ENCODE data around the gene CDH10.

The CDH10 gene

DNA sequence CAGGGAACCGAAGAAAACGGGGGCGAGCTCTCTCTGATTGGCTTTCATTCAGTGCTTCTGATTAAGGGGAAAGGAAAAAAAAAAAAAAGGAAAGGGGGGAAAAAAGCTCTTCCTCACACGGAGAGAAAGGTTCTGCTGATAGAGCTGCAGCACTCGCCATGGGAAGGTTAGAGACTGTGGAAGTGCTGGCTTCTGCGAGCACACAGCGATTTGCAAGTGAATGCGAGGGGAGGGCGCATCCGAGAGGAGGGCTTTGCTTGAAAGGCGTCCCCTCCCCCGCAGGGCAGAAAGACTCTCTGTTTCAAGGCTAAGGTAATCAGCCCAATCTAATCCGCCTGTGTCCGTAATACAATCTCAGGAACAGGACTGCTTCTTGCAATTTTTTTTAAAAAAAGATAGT is at the start of gene CDH10:
Gene CDH10 (minus strand): TSS at position 218 of the 400 bp plus-strand sequence. CDS start 51,488 bp downstream, outside the sequence.
- Mint-ChIP-seq H3K4me3 (no peak within 1 kb of the TSS), H3K4me1 (ENCODE audit: low read depth) (no peaks in the 10 kb centered on the region), H3K36me3 (ENCODE audit: low read depth) (no peaks in the 10 kb centered on the region), H3K9me3 (no peaks in the 10 kb centered on the region), H3K27ac (no peak within 1 kb of the TSS), H3K27me3 (peaks cover 7% of the 10 kb centered on the region)
- intact Hi-C loops (cut with micrococcal nuclease), result no loop called here

DNA sequence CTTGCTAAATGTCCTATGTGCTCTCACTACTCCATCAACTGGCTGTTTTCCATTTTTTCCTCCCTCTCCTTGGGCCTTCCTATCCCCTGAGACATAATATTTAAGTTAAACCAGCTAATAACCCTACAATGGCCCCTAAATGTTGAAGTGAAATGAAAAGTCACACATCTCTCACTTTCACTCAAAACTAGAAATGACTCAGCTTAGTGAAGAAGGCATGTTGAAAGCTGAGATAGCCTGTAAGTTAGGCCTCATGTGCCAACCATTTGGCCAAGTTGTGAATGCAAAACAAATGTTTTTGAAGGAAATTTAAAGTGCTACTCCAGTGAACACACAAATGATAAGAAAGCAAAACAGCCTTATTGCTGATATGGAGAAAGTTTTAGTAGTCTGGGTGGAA is 48.8 kb upstream of the CDH10 start:
- Mint-ChIP-seq H3K27ac (no peak overlapping the region), H3K9me3 (peaks cover 23% of the 10 kb centered on the region), H3K36me3 (ENCODE audit: low read depth) (no peaks in the 10 kb centered on the region), H3K4me3 (no peak overlapping the region), H3K27me3 (no peaks in the 10 kb centered on the region), H3K4me1 (ENCODE audit: low read depth) (no peaks in the 10 kb centered on the region)
- intact Hi-C loops (cut with micrococcal nuclease), result no loop called here

DNA sequence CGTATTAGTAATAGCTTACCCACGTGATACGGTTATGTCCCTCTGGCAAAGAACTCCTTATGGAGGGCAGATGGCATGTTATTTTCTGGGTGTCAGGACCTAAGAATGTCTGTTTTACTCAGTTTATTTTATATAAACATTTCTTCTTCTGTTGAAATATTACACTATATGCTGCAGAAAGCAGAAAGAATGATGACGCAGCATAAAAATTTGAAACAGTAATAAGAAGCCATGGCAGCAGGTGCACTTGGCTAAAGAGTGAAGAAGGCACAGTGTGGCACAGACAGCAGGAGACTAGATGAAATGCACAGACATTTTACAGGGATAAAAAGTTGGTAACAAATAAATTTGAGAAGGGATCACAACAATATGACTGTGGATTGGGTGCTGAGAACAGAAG is 46.3 kb upstream of the CDH10 start:
- H3K9me3 Mint-ChIP-seq, result peaks cover 46% of the 10 kb centered on the region

DNA sequence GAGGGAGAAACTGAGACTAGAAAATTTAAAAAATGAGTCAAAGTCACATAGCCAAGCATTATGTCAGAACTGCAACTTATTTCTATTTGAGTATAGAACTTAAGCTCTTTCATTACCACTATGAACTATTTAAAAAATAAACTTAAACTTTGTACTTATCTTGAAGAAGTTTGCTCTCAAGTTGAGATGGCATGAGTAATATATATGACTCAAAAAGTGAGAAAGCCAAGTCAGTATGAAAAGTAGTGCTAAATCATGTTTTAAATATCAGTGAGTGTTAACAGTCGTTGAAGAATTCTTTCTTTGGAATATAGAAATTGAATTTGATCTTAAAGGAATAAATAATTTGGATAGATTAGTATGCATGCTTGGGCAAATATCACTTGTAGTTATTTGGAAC is 36.3 kb upstream of the CDH10 start:
- intact Hi-C loops (cut with micrococcal nuclease), result no loop called here
- H3K4me3 Mint-ChIP-seq, result no peak overlapping the region
- peaks cover 39% of the 10 kb centered on the region for H3K9me3 Mint-ChIP-seq
- no peaks in the 10 kb centered on the region for H3K4me1 Mint-ChIP-seq (ENCODE audit: low read depth)
- H3K36me3 Mint-ChIP-seq (ENCODE audit: low read depth), result no peaks in the 10 kb centered on the region
- H3K27ac Mint-ChIP-seq, result no peak overlapping the region
- no peaks in the 10 kb centered on the region for H3K27me3 Mint-ChIP-seq

More for the DNA sequence above, 46.3 kb upstream of the CDH10 start:
- no peak overlapping the region for H3K27ac Mint-ChIP-seq
- H3K4me3 Mint-ChIP-seq, result no peak overlapping the region
- intact Hi-C loops (cut with micrococcal nuclease), result no loop called here
- no peaks in the 10 kb centered on the region for H3K4me1 Mint-ChIP-seq (ENCODE audit: low read depth)
- H3K27me3 Mint-ChIP-seq, result no peaks in the 10 kb centered on the region
- H3K36me3 Mint-ChIP-seq (ENCODE audit: low read depth), result no peaks in the 10 kb centered on the region

DNA sequence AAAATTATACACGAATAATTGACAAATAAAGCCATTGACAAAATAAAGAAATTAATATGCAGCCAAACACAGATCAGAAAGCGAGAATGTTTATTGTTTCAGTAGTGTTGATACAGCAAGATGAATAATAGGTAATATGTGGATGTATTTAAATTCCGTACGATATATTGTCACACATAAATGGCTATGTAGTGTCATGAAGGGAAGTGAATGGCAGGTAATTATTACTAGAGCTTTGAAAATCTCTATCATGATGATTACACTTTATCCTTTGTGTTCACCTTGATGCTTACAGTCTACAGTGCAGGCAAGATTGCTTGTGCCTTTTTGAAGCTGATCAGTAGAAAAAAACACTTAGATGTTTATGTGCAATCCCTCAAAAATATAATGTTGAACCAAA is 23.3 kb upstream of the CDH10 start:
- no peak overlapping the region for H3K27ac Mint-ChIP-seq
- H3K27me3 Mint-ChIP-seq, result no peaks in the 10 kb centered on the region
- H3K4me3 Mint-ChIP-seq, result no peak overlapping the region
- no peaks in the 10 kb centered on the region for H3K9me3 Mint-ChIP-seq
- no peaks in the 10 kb centered on the region for H3K4me1 Mint-ChIP-seq (ENCODE audit: low read depth)
- intact Hi-C loops (cut with micrococcal nuclease), result no loop called here
- H3K36me3 Mint-ChIP-seq (ENCODE audit: low read depth), result no peaks in the 10 kb centered on the region

DNA sequence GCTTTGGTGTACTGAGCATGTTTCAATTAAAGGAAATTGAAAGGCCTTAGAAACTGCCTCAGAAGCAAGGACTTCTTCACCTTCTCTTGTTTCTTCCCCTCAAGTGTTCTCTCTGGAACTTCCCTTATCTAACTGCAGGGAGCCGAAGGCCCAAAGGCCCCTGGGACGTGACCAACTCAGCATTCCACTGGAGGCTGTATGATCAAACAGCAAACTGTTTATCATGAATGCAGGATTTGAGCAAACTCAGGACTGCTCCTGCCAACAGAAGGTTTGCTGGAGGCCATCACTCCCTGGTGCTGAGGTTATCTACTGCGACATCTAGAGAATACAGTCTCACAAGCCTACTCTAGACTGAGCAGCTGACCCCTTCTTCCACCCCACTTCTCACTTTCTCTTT is 4.8 kb upstream of the CDH10 start:
- Mint-ChIP-seq H3K9me3 (no peaks in the 10 kb centered on the region), H3K27ac (no peak overlapping the region), H3K27me3 (peaks cover 3% of the 10 kb centered on the region), H3K36me3 (ENCODE audit: low read depth) (no peaks in the 10 kb centered on the region), H3K4me1 (ENCODE audit: low read depth) (no peaks in the 10 kb centered on the region), H3K4me3 (no peak overlapping the region)
- intact Hi-C loops (cut with micrococcal nuclease), result no loop called here

DNA sequence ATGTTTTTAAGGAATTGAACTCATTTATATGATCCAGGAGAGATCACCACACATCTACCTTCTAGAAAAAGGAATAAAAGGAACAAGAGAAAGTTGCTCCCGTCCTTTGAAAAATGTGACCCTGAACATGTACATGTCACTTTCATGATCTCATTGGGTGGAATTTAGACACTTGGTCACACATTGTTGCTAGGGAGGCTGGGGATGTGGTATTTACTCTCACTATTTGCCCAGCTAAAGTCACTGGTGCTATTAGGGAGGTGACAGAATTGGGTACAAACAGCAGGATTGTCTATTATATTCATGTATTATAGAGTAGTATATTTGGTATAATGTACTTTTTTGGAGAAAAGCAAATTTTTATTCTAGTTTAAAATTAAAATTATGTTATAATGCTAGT is 2.1 kb upstream of the CDH10 start:
- no peaks in the 10 kb centered on the region for H3K4me1 Mint-ChIP-seq (ENCODE audit: low read depth)
- peaks cover 7% of the 10 kb centered on the region for H3K27me3 Mint-ChIP-seq
- no peaks in the 10 kb centered on the region for H3K36me3 Mint-ChIP-seq (ENCODE audit: low read depth)
- H3K9me3 Mint-ChIP-seq, result no peaks in the 10 kb centered on the region
- no peak overlapping the region for H3K4me3 Mint-ChIP-seq
- intact Hi-C loops (cut with micrococcal nuclease), result no loop called here
- no peak overlapping the region for H3K27ac Mint-ChIP-seq

DNA sequence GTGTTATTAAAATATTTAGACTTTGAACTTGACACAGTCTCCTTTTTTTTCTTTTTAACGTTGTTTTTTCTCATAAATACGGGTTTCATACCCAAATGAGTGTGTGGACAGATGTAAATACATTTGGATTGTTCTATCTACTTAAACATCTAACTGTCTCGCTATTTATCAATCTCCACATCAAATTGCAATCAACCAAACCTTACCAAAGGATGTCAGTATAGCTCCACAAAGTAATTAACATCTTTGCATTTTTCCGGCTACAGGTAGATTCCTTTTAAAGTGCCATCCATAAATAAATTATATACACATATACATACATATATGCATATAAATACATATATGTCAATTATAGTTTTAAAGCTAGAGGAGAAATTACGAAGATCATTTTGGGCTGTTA is 705 bp upstream of the CDH10 start:
- Mint-ChIP-seq H3K27ac (no peak overlapping the region), H3K4me3 (no peak overlapping the region), H3K36me3 (ENCODE audit: low read depth) (no peaks in the 10 kb centered on the region), H3K27me3 (peaks cover 7% of the 10 kb centered on the region), H3K4me1 (ENCODE audit: low read depth) (no peaks in the 10 kb centered on the region), H3K9me3 (no peaks in the 10 kb centered on the region)
- intact Hi-C loops (cut with micrococcal nuclease), result no loop called here

DNA sequence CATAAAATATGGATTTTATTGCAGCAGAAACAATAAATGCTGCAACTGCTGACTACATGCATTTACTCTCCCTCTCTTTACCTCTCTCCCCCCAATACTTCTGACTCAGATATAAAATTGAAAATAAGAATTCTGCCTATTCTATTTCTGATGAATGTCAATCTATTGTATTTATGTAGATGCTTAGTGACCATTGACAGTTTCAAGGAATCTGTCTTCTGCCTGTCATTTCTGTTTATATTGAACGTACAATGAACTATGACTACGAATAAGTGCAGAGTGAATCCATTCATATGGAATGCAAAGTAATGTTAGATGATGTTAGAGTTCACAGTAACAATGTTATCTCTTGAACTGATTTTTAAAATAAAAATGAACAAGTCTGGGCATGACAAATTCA is 898 bp downstream of the CDH10 start:
- H3K4me1 Mint-ChIP-seq (ENCODE audit: low read depth), result no peaks in the 10 kb centered on the region
- no peaks in the 10 kb centered on the region for H3K36me3 Mint-ChIP-seq (ENCODE audit: low read depth)
- intact Hi-C loops (cut with micrococcal nuclease), result no loop called here
- no peak overlapping the region for H3K4me3 Mint-ChIP-seq
- H3K27me3 Mint-ChIP-seq, result peaks cover 7% of the 10 kb centered on the region
- H3K27ac Mint-ChIP-seq, result no peak overlapping the region
- H3K9me3 Mint-ChIP-seq, result no peaks in the 10 kb centered on the region

DNA sequence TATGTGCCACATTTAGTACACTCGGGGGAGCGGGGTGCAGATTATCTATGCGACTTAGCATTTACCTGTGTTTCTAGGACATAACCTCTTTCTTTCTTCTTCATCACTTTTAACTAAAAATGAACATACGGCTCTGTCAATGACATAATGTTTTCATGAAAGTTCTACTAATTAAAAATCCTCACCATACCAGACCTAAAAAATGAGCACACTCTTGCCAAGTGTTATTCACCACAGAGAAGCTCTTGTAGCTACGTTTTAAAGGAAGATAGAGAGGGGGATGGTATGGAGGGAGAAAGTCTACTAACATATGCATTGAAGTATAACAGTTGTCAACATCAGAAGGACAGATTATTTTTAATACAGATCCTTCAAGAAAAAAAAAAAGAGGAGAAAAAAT is 1.6 kb downstream of the CDH10 start:
- Mint-ChIP-seq H3K27ac (no peak overlapping the region), H3K4me3 (no peak overlapping the region), H3K27me3 (peaks cover 7% of the 10 kb centered on the region), H3K36me3 (ENCODE audit: low read depth) (no peaks in the 10 kb centered on the region), H3K4me1 (ENCODE audit: low read depth) (no peaks in the 10 kb centered on the region), H3K9me3 (no peaks in the 10 kb centered on the region)
- intact Hi-C loops (cut with micrococcal nuclease), result no loop called here

DNA sequence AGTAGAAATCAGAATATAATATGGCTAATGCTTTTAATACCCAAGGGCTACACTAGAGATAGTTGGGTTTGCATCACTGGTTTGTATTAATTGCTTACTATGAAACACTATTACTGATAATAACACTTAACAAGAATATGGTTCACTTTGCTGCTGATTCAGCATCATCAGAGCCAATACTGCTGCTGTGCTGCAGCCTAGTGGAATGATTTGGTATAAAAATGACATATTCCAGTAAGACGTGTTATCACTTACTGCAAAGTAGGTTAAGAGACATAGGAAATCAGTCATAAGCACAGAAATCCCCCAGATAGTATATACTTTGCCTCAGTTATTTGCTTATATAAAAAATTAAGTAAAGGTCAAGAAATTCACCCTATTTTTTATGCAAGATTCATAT is 2.8 kb downstream of the CDH10 start:
- H3K27ac Mint-ChIP-seq, result no peak overlapping the region
- H3K9me3 Mint-ChIP-seq, result no peaks in the 10 kb centered on the region
- H3K4me1 Mint-ChIP-seq (ENCODE audit: low read depth), result no peaks in the 10 kb centered on the region
- peaks cover 7% of the 10 kb centered on the region for H3K27me3 Mint-ChIP-seq
- intact Hi-C loops (cut with micrococcal nuclease), result no loop called here
- no peaks in the 10 kb centered on the region for H3K36me3 Mint-ChIP-seq (ENCODE audit: low read depth)
- no peak overlapping the region for H3K4me3 Mint-ChIP-seq

DNA sequence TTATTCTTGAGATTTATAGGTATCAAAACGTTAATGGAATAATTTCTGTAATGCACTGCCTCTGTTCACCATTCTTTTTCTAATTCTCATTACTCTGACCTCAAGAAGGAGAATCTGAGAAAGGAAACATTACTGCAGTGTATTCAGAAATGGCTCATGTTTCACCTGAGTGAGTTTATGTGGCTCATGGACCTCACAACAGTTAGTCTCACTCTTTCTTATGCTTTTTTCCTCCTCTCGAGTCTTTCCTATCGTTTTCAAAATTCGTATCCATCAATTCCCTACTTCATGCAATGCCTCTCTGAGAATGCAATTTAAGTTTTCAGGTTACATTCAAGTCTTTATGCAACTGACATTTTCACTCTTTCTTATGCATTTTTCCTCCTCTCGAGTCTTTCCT is 9.6 kb downstream of the CDH10 start:
- H3K9me3 Mint-ChIP-seq, result no peaks in the 10 kb centered on the region
- H3K4me1 Mint-ChIP-seq (ENCODE audit: low read depth), result no peaks in the 10 kb centered on the region
- intact Hi-C loops (cut with micrococcal nuclease), result no loop called here
- H3K36me3 Mint-ChIP-seq (ENCODE audit: low read depth), result no peaks in the 10 kb centered on the region
- no peak overlapping the region for H3K27ac Mint-ChIP-seq
- peaks cover 3% of the 10 kb centered on the region for H3K27me3 Mint-ChIP-seq
- H3K4me3 Mint-ChIP-seq, result no peak overlapping the region

DNA sequence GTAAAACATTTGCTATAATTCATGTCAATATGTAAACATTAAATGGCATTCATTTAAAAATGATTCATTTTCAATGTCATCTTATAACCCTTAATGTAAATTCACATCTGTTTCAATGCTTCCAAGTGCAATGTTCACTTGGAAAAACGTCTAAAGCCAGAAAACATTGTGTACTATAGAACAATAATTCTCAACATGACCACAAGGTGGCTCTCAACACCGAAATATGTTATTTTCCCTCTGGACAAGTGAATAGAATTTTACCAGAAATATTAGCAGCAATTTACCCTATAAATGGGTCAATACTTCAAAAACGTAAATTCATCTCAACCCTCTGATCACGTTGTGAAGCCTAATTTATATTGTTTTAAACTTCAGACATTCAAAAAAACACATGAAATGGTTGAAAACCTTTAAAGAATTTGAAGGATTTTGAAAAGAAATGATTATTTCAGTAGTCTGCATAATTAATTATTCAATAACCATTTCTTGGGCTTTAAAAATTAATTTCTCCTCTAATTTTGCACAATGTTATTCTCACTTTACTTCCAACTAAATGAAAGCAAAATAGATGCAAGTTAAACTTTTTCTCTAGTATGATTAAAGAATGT is 11.0 kb downstream of the CDH10 start:
- no peaks in the 10 kb centered on the region for H3K4me1 Mint-ChIP-seq (ENCODE audit: low read depth)
- H3K4me3 Mint-ChIP-seq, result no peak overlapping the region
- intact Hi-C loops (cut with micrococcal nuclease), result no loop called here
- no peaks in the 10 kb centered on the region for H3K36me3 Mint-ChIP-seq (ENCODE audit: low read depth)
- H3K27me3 Mint-ChIP-seq, result peaks cover 3% of the 10 kb centered on the region
- no peak overlapping the region for H3K27ac Mint-ChIP-seq
- H3K9me3 Mint-ChIP-seq, result no peaks in the 10 kb centered on the region

DNA sequence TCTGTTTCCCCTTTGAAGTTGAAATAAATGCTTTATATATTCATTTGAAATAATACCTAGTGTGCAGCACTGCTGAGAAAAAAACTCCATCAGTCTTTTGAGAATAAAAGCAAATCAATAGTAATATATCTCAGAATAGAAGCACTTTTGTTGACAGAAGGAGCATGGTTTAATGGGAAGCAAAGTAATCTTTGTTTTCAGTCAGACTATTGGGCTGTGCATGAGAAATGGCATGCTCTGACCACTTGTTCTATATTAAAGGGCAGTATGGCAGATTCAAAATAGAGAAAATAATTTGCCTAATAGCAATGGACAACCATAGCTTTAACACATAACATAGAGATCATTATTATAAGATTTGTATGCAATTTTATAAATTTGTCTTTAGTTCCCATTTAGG is 12.4 kb downstream of the CDH10 start:
- intact Hi-C loops (cut with micrococcal nuclease), result no loop called here
- Mint-ChIP-seq H3K36me3 (ENCODE audit: low read depth) (no peaks in the 10 kb centered on the region), H3K27me3 (peaks cover 3% of the 10 kb centered on the region), H3K4me1 (ENCODE audit: low read depth) (no peaks in the 10 kb centered on the region), H3K4me3 (no peak overlapping the region), H3K27ac (no peak overlapping the region), H3K9me3 (no peaks in the 10 kb centered on the region)

DNA sequence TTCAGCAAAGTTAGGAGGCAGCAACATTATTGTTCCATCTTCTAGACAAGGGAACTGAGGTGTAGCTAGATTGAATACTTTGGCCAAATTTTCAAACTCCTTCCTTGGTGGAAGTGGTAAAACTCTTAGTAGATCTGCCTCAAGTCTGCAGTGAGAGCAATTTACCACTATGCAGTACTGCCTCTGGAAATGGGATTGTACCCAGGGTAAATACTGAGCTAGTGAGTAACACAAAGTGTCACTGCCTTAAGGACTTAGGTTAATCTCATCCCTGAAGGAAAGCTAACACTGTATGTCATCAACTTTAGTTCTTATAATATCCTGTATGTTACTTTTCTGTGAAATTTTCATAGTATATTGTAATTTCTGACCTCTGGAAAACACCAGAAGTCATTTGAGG is 13.9 kb downstream of the CDH10 start:
- no peaks in the 10 kb centered on the region for H3K36me3 Mint-ChIP-seq (ENCODE audit: low read depth)
- H3K27ac Mint-ChIP-seq, result no peak overlapping the region
- H3K4me1 Mint-ChIP-seq (ENCODE audit: low read depth), result no peaks in the 10 kb centered on the region
- no peaks in the 10 kb centered on the region for H3K9me3 Mint-ChIP-seq
- H3K4me3 Mint-ChIP-seq, result no peak overlapping the region
- intact Hi-C loops (cut with micrococcal nuclease), result no loop called here
- peaks cover 3% of the 10 kb centered on the region for H3K27me3 Mint-ChIP-seq

Data from dendritic cell treated with granulocyte-macrophage colony-stimulating factor and Interleukin-4, amounts not matched to agents 40 ng/mL and 50 ng/mL, for 4 days (primary cell).